ENCODE results near the gene SLC39A1. TPM values are rescaled to one million over a fixed set of nuclear protein-coding genes. Genes with fewer than 3 reads are reported as not detected.

The SLC39A1 gene
- total and polyA plus RNA-seq, 2 of the 8 experiments (the other 6 are each of a cell fraction or from before 2014, with no cell fraction given): 238 to 337 TPM

GRCh38 chr1:154012129-154012528, 48.8 kb upstream of the SLC39A1 start (continued):
- TF ChIP-seq EP300 (IDR thresholded peaks at IDR 0.05; ENCODE audit: borderline replicate concordance in 1 of 2, low read depth in 2 of 2, low read length in 2 of 2): no peak
- TF ChIP-seq CREB1 (IDR thresholded peaks at IDR 0.05): no peak
- no peak for TF ChIP-seq HDAC2 (IDR thresholded peaks at IDR 0.05; ENCODE audit: borderline replicate concordance in 1 of 2, low read depth in 2 of 2, low read length in 2 of 2)
- TF ChIP-seq USF2 (IDR thresholded peaks at IDR 0.05; ENCODE audit: low read length): no peak
- TF ChIP-seq EZH2 (IDR thresholded peaks at IDR 0.05; ENCODE audit: low read depth, low read length, severe bottlenecking): no peak
- TF ChIP-seq TBP (IDR thresholded peaks at IDR 0.05; ENCODE audit: low read depth, low read length): no peak
- no peak for TF ChIP-seq BRCA1 (IDR thresholded peaks at IDR 0.05; ENCODE audit: low read depth, low read length)
